ENCODE data around the gene VANGL1.

VANGL1 gene

GRCh38 chr1:115648717-115649691 lies 7.2 kb downstream of the VANGL1 start:
- H3K9me3 ChIP-seq (ENCODE audit: low read length), result no peaks in the 10 kb centered on the region
- H3K4me1 ChIP-seq (ENCODE audit: insufficient read depth, low read length), result peaks cover 15% of the 10 kb centered on the region
- H3K27me3 ChIP-seq (ENCODE audit: insufficient read depth, low read length), result no peaks in the 10 kb centered on the region
- H3K4me3 ChIP-seq (ENCODE audit: low read length), result no peak overlapping the region
- no peak overlapping the region for H2AFZ ChIP-seq (ENCODE audit: low read depth, low read length)
- no peaks in the 10 kb centered on the region for H3K36me3 ChIP-seq (ENCODE audit: insufficient read depth, low read length)

GRCh38 chr1:115649964-115650363 lies 8.2 kb downstream of the VANGL1 start:
- Histone ChIP-seq H3K9me3 (ENCODE audit: low read length) (no peaks in the 10 kb centered on the region), H3K36me3 (ENCODE audit: insufficient read depth, low read length) (no peaks in the 10 kb centered on the region), H3K4me1 (ENCODE audit: insufficient read depth, low read length) (peaks cover 21% of the 10 kb centered on the region), H3K4me3 (ENCODE audit: low read length) (no peak overlapping the region), H2AFZ (ENCODE audit: low read depth, low read length) (no peak overlapping the region), H3K27me3 (ENCODE audit: insufficient read depth, low read length) (no peaks in the 10 kb centered on the region)

GRCh38 chr1:115650961-115651360 lies 9.2 kb downstream of the VANGL1 start:
- H3K36me3 ChIP-seq (ENCODE audit: insufficient read depth, low read length), result no peaks in the 10 kb centered on the region
- H3K27me3 ChIP-seq (ENCODE audit: insufficient read depth, low read length), result no peaks in the 10 kb centered on the region
- no peak overlapping the region for H3K4me3 ChIP-seq (ENCODE audit: low read length)
- H3K4me1 ChIP-seq (ENCODE audit: insufficient read depth, low read length), result peaks cover 21% of the 10 kb centered on the region
- H3K9me3 ChIP-seq (ENCODE audit: low read length), result no peaks in the 10 kb centered on the region
- no peak overlapping the region for H2AFZ ChIP-seq (ENCODE audit: low read depth, low read length)

GRCh38 chr1:115651391-115651790 lies 9.6 kb downstream of the VANGL1 start:
- Histone ChIP-seq H3K36me3 (ENCODE audit: insufficient read depth, low read length) (no peaks in the 10 kb centered on the region), H3K27me3 (ENCODE audit: insufficient read depth, low read length) (no peaks in the 10 kb centered on the region), H2AFZ (ENCODE audit: low read depth, low read length) (no peak overlapping the region), H3K4me3 (ENCODE audit: low read length) (no peak overlapping the region), H3K9me3 (ENCODE audit: low read length) (no peaks in the 10 kb centered on the region), H3K4me1 (ENCODE audit: insufficient read depth, low read length) (peaks cover 21% of the 10 kb centered on the region)

- no peaks in the 10 kb centered on the region for H3K9me3 ChIP-seq (ENCODE audit: low read length)
- H3K4me3 ChIP-seq (ENCODE audit: low read length), result no peak overlapping the region
- peaks cover 21% of the 10 kb centered on the region for H3K4me1 ChIP-seq (ENCODE audit: insufficient read depth, low read length)
- H3K27me3 ChIP-seq (ENCODE audit: insufficient read depth, low read length), result no peaks in the 10 kb centered on the region
- no peak overlapping the region for H2AFZ ChIP-seq (ENCODE audit: low read depth, low read length)
- H3K36me3 ChIP-seq (ENCODE audit: insufficient read depth, low read length), result no peaks in the 10 kb centered on the region
Observed at GRCh38 chr1:115652236-115652788, 10.5 kb downstream of the VANGL1 start.

- no peaks in the 10 kb centered on the region for H3K36me3 ChIP-seq (ENCODE audit: insufficient read depth, low read length)
- H2AFZ ChIP-seq (ENCODE audit: low read depth, low read length), result no peak overlapping the region
- H3K9me3 ChIP-seq (ENCODE audit: low read length), result peaks cover 2% of the 10 kb centered on the region
- H3K4me3 ChIP-seq (ENCODE audit: low read length), result no peak overlapping the region
- H3K4me1 ChIP-seq (ENCODE audit: insufficient read depth, low read length), result peaks cover 21% of the 10 kb centered on the region
- H3K27me3 ChIP-seq (ENCODE audit: insufficient read depth, low read length), result no peaks in the 10 kb centered on the region
Observed at GRCh38 chr1:115654125-115654524, 12.4 kb downstream of the VANGL1 start.

GRCh38 chr1:115654663-115655305 lies 13.0 kb downstream of the VANGL1 start:
- Histone ChIP-seq H3K4me1 (ENCODE audit: insufficient read depth, low read length) (peaks cover 19% of the 10 kb centered on the region), H3K36me3 (ENCODE audit: insufficient read depth, low read length) (no peaks in the 10 kb centered on the region), H3K9me3 (ENCODE audit: low read length) (peaks cover 2% of the 10 kb centered on the region)

GRCh38 chr1:115655306-115655663 lies 13.5 kb downstream of the VANGL1 start:
- Histone ChIP-seq H3K36me3 (ENCODE audit: insufficient read depth, low read length) (no peaks in the 10 kb centered on the region), H3K4me3 (ENCODE audit: low read length) (no peak overlapping the region), H3K27me3 (ENCODE audit: insufficient read depth, low read length) (no peaks in the 10 kb centered on the region), H3K9me3 (ENCODE audit: low read length) (peaks cover 2% of the 10 kb centered on the region), H2AFZ (ENCODE audit: low read depth, low read length) (no peak overlapping the region), H3K4me1 (ENCODE audit: insufficient read depth, low read length) (peaks cover 14% of the 10 kb centered on the region)

More at GRCh38 chr1:115654663-115655305, 13.0 kb downstream of the VANGL1 start:
- Histone ChIP-seq H2AFZ (ENCODE audit: low read depth, low read length) (no peak overlapping the region), H3K4me3 (ENCODE audit: low read length) (no peak overlapping the region), H3K27me3 (ENCODE audit: insufficient read depth, low read length) (no peaks in the 10 kb centered on the region)

- H3K27me3 ChIP-seq (ENCODE audit: insufficient read depth, low read length), result no peaks in the 10 kb centered on the region
- H3K9me3 ChIP-seq (ENCODE audit: low read length), result peaks cover 2% of the 10 kb centered on the region
- no peaks in the 10 kb centered on the region for H3K36me3 ChIP-seq (ENCODE audit: insufficient read depth, low read length)
- H2AFZ ChIP-seq (ENCODE audit: low read depth, low read length), result no peak overlapping the region
- H3K4me3 ChIP-seq (ENCODE audit: low read length), result no peak overlapping the region
- H3K4me1 ChIP-seq (ENCODE audit: insufficient read depth, low read length), result peaks cover 10% of the 10 kb centered on the region
Observed at GRCh38 chr1:115655916-115656315, 14.1 kb downstream of the VANGL1 start.

GRCh38 chr1:115656461-115657077 lies 14.8 kb downstream of the VANGL1 start:
- Histone ChIP-seq H3K4me3 (ENCODE audit: low read length) (no peak overlapping the region), H3K4me1 (ENCODE audit: insufficient read depth, low read length) (peaks cover 5% of the 10 kb centered on the region), H2AFZ (ENCODE audit: low read depth, low read length) (no peak overlapping the region), H3K9me3 (ENCODE audit: low read length) (peaks cover 2% of the 10 kb centered on the region), H3K27me3 (ENCODE audit: insufficient read depth, low read length) (no peaks in the 10 kb centered on the region), H3K36me3 (ENCODE audit: insufficient read depth, low read length) (no peaks in the 10 kb centered on the region)

GRCh38 chr1:115658646-115659045 lies 16.9 kb downstream of the VANGL1 start:
- Histone ChIP-seq H3K36me3 (ENCODE audit: insufficient read depth, low read length) (no peaks in the 10 kb centered on the region), H2AFZ (ENCODE audit: low read depth, low read length) (no peak overlapping the region), H3K4me1 (ENCODE audit: insufficient read depth, low read length) (peaks cover 5% of the 10 kb centered on the region), H3K9me3 (ENCODE audit: low read length) (peaks cover 2% of the 10 kb centered on the region), H3K4me3 (ENCODE audit: low read length) (no peak overlapping the region), H3K27me3 (ENCODE audit: insufficient read depth, low read length) (no peaks in the 10 kb centered on the region)

- no peak overlapping the region for H2AFZ ChIP-seq (ENCODE audit: low read depth, low read length)
- H3K27me3 ChIP-seq (ENCODE audit: insufficient read depth, low read length), result no peaks in the 10 kb centered on the region
- H3K4me3 ChIP-seq (ENCODE audit: low read length), result no peak overlapping the region
- H3K9me3 ChIP-seq (ENCODE audit: low read length), result peaks cover 2% of the 10 kb centered on the region
- no peaks in the 10 kb centered on the region for H3K4me1 ChIP-seq (ENCODE audit: insufficient read depth, low read length)
- peaks cover 3% of the 10 kb centered on the region for H3K36me3 ChIP-seq (ENCODE audit: insufficient read depth, low read length)
Observed at GRCh38 chr1:115660151-115660550, 18.4 kb downstream of the VANGL1 start.

- peaks cover 3% of the 10 kb centered on the region for H3K36me3 ChIP-seq (ENCODE audit: insufficient read depth, low read length)
Observed at GRCh38 chr1:115661157-115661556, 19.4 kb downstream of the VANGL1 start.

More at GRCh38 chr1:115661157-115661556, 19.4 kb downstream of the VANGL1 start:
- Histone ChIP-seq H3K9me3 (ENCODE audit: low read length) (peaks cover 2% of the 10 kb centered on the region), H3K4me3 (ENCODE audit: low read length) (no peak overlapping the region), H3K27me3 (ENCODE audit: insufficient read depth, low read length) (no peaks in the 10 kb centered on the region), H3K4me1 (ENCODE audit: insufficient read depth, low read length) (no peaks in the 10 kb centered on the region), H2AFZ (ENCODE audit: low read depth, low read length) (no peak overlapping the region)
